Fibroblast of gingiva (primary cell): ENCODE results near the gene SMYD3.
"Not testable (repeated sequence)": the region's sequence is repeated elsewhere in the genome, so short reads cannot be mapped to it uniquely, and the experiment has no call there.

Experiments used
- DNase-seq: peaks from one replicate; pipeline ENCODE4 v3.0.0-alpha.2; 2011; ENCODE audit warnings: low read depth

Gene SMYD3

GRCh38 chr1:245802941-245803665, 704.0 kb downstream of the SMYD3 start:
- DNase-seq, result no peak

- peak; percentile 81 for DNase-seq
These were observed 706.0 kb downstream of the SMYD3 start for GRCh38 chr1:245800901-245801605.

GRCh38 chr1:245798349-245798711, 708.7 kb downstream of the SMYD3 start:
- no peak for DNase-seq

- DNase-seq, result peak; percentile 24
These were observed 709.3 kb downstream of the SMYD3 start for GRCh38 chr1:245797592-245798348.

- DNase-seq, result no peak
These were observed 715.4 kb downstream of the SMYD3 start for GRCh38 chr1:245791410-245792312.

- DNase-seq, result no peak
These were observed 716.6 kb downstream of the SMYD3 start for GRCh38 chr1:245790441-245790840.

GRCh38 chr1:245788886-245789285, 718.2 kb downstream of the SMYD3 start:
- DNase-seq, result no peak

- peak; percentile 87 for DNase-seq
These were observed 718.8 kb downstream of the SMYD3 start for GRCh38 chr1:245788269-245788668.

- DNase-seq, result no peak
These were observed 720.1 kb downstream of the SMYD3 start for GRCh38 chr1:245786948-245787347.

GRCh38 chr1:245779797-245780755, 727.0 kb downstream of the SMYD3 start:
- DNase-seq, result no peak

- DNase-seq, result no peak
These were observed 729.3 kb downstream of the SMYD3 start for GRCh38 chr1:245777752-245778151.

GRCh38 chr1:245776694-245777332, 730.3 kb downstream of the SMYD3 start:
- DNase-seq, result no peak

GRCh38 chr1:245776139-245776538, 730.9 kb downstream of the SMYD3 start:
- DNase-seq, result no peak

GRCh38 chr1:245774931-245775330, 732.1 kb downstream of the SMYD3 start:
- not testable (repeated sequence) for DNase-seq

GRCh38 chr1:245774196-245774595, 732.9 kb downstream of the SMYD3 start:
- DNase-seq, result no peak

GRCh38 chr1:245773344-245773743, 733.7 kb downstream of the SMYD3 start:
- DNase-seq, result no peak

- no peak for DNase-seq
These were observed 734.3 kb downstream of the SMYD3 start for GRCh38 chr1:245772739-245773138.

- no peak for DNase-seq
These were observed 734.8 kb downstream of the SMYD3 start for GRCh38 chr1:245772325-245772724.

GRCh38 chr1:245771511-245772281, 735.4 kb downstream of the SMYD3 start:
- peak; percentile 94 for DNase-seq
